GM19455 (cell line): ENCODE measurements around the gene SNRPD1.
"Not testable (repeated sequence)": the region's sequence is repeated elsewhere in the genome, so short reads cannot be mapped to it uniquely, and the experiment has no call there.

Source experiments
- ATAC-seq: cut with Tn5 transposase; IDR thresholded peaks from one replicate; pipeline ENCODE4 v1.9.1; 2021; ENCODE audit not compliant: unreplicated experiment

Gene SNRPD1

GRCh38 chr18:21612125-21613039 is at the start of gene SNRPD1:
Gene SNRPD1, plus strand, starts transcription at chr18:21612314. Its CDS starts 116 bp downstream, at chr18:21612430.
- ATAC-seq = peak; percentile 96

- no peak for ATAC-seq
Observed at GRCh38 chr18:21571772-21572171, 40.3 kb upstream of the SNRPD1 start.

DNA sequence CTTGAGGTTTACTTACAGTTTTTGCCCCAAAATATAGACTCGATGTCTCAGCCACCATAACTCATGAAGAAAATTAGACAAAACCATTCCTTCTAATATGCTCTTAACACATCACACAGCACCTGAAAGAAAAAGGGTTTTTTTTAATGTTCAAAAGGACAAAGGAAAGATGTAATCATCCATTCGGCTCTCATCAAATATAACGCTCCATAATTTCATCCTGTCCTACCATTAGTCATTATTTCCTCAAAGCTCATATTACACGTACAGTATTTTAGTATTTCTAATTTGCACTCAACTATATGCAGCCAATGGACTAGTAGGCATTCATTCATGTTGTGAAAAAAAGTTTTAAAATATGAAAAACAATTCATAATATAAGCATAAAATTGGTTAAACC is 36.5 kb upstream of the SNRPD1 start:
- no peak for ATAC-seq

DNA sequence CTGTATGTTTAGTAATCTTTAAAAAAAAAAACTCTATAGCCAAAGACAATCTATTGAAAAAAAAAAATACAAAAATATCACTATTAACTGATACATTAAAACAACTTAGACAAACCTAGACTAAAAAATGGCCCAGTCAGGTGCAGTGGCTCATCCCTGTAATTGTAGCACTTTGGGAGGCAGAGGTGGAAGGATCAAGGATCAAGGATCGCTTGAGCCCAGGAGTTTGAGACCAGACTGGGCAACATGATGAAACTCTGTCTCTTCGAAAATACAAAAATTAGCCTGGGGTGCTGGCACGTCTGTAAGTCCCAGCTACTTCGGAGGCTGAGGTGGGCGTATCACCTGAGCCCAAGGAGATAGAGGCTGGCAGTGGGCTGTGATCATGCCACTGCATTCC is 27.7 kb upstream of the SNRPD1 start:
- ATAC-seq = no peak

DNA sequence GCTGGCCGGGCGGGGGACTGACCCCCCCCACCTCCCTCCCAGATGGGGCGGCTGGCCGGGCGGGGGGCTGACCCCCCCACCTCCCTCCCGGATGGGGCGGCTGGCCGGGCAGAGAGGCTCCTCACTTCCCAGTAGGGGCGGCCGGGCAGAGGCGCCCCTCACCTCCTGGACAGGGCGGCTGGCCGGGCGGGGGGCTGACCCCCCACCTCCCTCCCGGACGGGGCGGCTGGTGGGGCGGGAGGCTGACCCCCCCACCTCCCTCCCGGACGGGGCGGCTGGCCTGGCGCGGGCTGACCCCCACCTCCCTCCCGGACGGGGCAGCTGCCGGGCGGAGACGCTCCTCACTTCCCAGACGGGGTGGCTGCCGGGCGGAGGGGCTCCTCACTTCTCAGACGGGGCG is 19.8 kb upstream of the SNRPD1 start:
- ATAC-seq = not testable (repeated sequence)

DNA sequence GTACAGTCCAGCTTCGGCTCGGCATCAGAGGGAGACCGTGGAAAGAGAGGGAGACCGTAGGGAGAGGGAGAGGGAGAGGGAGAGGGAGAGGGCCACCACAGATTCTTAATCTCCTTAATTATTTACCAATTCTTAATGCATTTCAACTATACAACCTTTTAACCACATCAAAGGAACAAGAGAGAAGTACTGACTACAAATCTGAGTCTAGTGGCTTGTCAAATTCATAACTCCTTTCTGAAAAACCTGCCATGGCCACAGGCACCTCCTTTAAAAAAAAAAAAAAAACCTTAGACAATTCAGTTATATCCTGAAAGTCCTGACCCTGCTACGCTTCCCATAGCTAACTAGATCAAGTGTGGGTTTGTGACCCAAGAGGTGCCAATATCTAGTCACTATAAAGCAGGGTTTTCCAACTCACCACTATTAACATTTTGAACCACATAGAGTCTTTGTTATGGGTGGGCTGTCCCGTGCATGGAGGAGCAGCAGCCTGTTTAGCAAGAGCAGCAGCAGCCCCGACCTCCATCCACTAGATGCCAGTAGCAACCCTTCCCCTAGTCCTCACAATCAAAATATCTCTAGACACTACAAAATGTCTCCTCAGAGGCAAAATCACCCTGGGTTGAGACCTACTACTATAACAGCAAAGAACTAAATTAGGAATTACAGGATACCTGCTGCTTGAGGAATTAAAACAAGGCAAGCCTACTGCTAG is 18.4 kb upstream of the SNRPD1 start:
- no peak for ATAC-seq

DNA sequence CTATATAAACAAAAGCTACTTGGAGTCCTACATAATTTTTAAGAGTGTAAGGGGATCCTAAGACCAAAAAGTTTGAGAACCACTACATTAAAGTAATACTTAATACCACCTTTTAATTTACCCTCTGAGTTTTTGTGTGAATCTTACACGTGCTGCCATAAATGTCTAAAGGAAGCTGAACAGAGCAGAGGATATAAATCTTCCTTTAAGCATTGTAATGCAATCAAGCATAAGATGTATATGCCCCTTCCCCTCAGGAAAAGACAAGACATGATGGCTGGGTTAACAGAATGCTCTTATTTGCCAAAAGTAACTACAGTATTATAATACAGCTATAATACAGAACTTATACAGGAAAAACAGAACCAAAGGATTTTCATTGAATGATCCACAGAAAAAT is 14.5 kb upstream of the SNRPD1 start:
- ATAC-seq = no peak

DNA sequence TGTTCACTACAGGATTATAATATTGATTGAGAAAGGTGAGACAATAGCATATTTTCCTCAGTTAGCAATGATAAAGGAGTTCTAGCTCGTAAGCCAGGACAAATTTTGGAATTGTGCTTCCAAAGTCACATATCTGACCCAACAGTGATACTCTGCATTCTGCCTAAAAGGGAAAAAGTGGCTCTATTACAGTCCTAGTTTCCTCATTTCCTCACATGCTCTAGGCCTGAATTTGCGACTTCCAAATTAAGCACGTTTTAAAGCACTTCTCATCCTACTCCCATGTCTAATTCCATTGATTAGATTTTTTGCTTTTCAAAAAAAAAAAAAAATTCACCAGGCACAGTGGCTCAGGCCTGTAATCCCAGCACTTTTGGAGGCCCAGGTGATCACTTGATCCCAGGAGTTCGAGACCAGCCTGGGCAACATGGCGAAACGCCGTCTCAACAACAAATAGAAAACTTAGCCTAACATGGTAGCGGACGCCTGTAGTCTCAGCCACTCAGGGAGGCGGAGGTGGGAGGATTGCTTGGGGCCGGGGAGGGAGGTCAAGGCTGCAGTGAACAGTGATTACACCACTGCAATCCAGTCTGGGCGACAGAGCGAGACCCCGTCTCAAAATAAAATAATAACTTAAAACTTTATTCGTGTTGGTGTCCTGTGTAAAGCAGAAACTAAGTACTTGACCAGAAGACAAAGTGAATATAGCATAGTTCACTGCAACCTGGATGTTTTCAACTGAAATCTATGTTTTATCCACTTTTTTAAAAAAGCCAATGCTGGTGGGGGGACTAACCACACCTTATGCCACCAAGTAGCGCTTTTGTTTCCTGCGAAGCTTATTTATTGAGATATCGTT is 13.2 kb upstream of the SNRPD1 start:
- no peak for ATAC-seq

- peak; percentile 53 for ATAC-seq
Observed at GRCh38 chr18:21599585-21600525, 12.3 kb upstream of the SNRPD1 start.

DNA sequence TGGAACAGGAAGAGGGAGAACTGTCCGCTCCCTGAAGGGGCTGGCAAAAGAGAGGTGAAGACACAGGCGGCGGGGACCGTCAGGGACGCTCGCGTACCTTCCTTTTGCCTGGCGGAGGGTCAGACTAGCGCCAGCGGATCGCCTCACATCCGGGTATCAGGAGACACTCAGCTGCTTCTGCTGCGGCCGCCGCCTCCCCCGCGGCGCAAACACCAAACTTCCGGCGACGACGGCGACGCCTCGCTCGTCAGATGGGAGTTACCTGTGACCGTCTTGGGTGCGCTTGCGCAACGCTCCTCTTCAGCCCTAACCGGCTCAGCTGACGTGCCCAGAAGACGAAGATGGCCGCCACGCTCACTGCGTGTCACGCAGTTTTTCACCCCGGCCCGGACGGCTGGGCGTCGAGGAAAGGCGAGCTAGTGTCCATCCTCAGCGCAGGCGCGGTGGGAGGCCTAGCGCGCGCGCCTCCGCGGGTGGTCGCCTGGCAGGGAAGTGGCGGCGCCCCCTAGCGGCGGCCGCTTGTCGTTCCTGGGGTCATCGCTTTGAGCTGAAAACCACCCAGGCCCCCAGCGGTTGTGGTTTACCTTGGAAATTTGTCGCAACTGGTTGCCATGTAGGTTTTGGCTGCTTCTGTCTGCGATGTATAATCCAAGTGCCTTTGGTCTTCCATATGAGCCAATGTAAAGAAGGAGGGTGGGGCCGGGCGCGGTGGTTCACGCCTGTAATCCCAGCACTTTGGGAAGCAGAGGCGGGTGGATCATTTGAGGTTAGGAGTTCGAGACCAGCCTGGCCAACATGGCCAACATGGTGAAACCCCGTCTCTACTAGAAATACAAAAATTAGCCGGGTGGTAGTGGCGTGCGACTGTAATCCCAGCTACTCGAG is 11.3 kb upstream of the SNRPD1 start, which contains the start of gene ESCO1:
ESCO1 (minus strand) TSS at position 179 of the 885 bp plus-strand sequence. CDS start 25,861 bp downstream, outside the sequence.
- ATAC-seq = peak; percentile 84

DNA sequence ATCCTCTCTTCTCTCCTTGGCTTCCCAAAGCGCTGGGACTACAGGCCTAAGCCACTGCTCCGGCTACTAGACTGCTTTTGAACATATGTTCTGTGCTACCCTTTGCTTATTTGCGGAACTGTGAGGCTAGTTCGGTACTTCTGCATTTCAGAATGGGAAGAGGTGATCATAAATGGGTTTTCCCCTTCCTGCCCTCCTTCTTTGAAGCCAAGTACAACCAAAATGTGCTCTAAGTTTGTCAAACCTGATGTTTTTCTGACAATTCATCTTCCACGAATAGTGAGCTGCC is 9.9 kb upstream of the SNRPD1 start:
- no peak for ATAC-seq

- no peak for ATAC-seq
Observed at GRCh38 chr18:21604671-21605070, 7.4 kb upstream of the SNRPD1 start.

GRCh38 chr18:21605213-21605612 is 6.9 kb upstream of the SNRPD1 start:
- no peak for ATAC-seq

- ATAC-seq = not testable (repeated sequence)
Observed at GRCh38 chr18:21611401-21612124, 551 bp upstream of the SNRPD1 start.

DNA sequence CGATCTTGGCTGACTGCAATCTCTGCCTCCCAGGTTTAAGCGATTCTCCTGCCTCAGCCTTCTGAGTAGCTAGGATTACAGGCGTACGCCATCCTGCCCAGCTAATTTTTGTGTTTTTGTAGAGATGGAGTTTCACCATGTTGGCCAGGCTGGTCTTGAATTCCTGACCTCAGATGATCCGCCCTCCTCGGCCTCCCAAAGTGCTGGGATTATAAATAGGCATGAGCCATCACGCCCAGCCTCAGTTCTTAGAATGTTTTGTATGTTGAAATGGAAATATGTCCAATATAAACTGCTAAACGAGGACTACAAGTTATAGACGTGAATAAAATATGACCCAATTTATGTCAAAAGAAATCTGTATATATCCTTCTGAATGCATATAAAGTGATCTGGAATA is 9.5 kb downstream of the SNRPD1 start:
- ATAC-seq = not testable (repeated sequence)

DNA sequence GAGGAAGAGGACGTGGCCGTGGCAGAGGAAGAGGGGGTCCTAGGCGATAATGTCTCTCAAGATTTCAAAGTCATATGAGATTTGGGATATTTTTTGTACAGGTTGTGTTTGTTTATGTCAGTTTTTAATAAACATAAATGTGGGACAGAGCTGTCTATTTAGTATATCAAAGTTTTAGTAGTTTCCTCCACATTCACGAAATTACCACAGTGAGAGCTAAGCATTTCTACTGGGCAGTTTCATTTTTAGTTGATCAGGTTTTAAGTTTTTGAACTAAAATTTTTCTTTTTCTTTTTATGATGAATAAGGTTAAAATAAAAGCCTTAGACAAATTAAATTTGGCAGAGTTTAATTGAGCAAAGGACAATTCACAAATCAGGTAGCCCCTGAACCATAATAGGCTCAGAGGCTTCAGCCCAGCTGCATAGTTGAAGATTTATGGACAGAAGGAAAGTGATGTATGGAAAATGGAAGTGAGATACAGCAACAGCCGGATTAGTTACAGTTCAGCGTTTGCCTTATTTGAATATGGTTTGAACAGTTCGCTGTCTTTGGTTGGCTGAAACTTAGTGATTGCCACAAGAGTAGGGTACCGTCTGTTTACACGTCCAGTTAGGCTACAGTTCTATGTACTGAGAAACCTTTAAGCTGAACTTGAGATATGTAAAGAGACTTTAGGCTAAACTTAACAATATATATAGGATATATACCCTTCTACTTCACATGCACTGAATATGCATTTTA is 17.1 kb downstream of the SNRPD1 start:
- peak; percentile 88 for ATAC-seq

DNA sequence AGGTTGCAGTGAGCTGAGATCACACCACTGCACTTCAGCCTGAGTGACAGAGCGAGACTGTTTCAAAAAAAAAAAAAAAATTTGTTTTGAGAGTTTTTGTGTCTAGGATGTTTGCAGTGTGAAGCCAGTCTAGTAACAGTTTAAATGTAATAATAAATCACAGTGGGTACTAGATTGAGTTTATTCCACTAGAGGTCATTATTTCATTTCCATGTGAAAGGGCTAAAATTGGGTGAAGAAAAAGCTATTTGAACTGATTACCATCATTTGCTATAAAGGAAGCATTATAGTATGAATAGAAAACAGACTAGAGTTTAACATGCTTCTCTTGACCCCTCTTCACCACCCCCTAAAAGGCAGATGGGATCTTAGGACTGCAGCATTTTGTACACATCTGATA is 20.3 kb downstream of the SNRPD1 start:
- ATAC-seq = no peak
